Measurements from ENCODE around the gene LRP1.

LRP1 gene

DNA sequence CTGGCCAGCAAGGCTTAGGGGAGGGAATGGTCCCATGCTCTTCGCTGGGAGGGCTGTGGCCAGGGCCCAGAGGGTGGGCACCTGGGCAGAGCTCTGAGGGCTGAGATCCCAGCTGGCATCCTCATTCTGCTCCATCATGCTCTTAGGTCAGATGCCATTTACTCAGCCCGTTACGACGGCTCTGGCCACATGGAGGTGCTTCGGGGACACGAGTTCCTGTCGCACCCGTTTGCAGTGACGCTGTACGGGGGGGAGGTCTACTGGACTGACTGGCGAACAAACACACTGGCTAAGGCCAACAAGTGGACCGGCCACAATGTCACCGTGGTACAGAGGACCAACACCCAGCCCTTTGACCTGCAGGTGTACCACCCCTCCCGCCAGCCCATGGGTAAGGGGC is 49.9 kb downstream of the LRP1 start:
- no peak for DNase-seq

DNA sequence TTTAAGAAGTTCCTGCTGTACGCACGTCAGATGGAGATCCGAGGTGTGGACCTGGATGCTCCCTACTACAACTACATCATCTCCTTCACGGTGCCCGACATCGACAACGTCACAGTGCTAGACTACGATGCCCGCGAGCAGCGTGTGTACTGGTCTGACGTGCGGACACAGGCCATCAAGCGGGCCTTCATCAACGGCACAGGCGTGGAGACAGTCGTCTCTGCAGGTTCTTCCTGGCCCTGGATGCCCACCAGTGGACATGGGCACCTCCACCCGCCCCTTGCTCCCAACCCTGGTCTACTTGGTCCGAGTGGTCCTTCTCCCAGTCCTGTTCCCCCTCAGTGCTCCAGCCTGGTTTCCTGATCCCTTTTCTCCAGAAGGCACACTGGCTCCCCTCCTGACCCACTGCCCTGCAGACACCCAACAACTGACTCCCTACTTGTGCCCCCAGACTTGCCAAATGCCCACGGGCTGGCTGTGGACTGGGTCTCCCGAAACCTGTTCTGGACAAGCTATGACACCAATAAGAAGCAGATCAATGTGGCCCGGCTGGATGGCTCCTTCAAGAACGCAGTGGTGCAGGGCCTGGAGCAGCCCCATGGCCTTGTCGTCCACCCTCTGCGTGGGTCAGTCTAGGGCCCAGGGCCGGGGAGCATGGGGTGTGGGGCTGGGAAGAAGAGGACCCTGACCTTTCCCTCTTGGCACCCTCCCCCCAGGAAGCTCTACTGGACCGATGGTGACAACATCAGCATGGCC is 51.2 kb downstream of the LRP1 start:
- no peak for DNase-seq

DNA sequence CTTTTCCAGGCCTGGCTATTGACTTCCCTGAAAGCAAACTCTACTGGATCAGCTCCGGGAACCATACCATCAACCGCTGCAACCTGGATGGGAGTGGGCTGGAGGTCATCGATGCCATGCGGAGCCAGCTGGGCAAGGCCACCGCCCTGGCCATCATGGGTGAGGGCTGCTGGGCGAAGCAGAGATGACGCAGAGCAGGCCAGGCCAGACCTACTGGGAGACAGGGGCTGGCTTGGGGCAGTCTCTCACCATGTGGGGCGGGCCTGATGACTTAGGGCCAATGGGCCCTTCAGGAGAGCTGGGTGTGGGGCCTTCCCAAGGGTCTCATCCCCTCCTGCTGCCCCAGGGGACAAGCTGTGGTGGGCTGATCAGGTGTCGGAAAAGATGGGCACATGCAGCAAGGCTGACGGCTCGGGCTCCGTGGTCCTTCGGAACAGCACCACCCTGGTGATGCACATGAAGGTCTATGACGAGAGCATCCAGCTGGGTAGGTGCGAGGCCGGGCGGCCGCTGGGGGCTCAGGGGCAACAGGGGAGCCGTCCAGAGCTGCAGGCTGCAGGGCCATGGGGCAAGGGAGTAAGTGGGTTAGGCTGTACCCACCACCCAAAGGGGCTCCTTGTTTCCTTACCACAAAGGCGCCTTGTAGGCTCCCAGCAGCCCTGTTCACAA is 52.2 kb downstream of the LRP1 start:
- DNase-seq = no peak

DNA sequence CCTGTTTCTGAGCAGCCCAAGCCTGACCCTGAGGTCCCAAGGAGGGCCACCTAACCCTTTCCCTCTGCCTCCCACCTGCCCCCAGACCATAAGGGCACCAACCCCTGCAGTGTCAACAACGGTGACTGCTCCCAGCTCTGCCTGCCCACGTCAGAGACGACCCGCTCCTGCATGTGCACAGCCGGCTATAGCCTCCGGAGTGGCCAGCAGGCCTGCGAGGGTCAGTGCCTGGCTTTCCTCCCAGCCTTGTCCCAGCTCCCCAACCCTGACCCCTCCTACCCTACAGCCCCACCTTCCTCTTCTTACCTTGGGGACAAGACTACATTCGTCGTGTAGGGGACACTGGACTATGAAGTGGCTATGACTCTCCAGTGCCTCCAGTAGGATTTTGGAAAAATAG is 52.8 kb downstream of the LRP1 start:
- no peak for DNase-seq

DNA sequence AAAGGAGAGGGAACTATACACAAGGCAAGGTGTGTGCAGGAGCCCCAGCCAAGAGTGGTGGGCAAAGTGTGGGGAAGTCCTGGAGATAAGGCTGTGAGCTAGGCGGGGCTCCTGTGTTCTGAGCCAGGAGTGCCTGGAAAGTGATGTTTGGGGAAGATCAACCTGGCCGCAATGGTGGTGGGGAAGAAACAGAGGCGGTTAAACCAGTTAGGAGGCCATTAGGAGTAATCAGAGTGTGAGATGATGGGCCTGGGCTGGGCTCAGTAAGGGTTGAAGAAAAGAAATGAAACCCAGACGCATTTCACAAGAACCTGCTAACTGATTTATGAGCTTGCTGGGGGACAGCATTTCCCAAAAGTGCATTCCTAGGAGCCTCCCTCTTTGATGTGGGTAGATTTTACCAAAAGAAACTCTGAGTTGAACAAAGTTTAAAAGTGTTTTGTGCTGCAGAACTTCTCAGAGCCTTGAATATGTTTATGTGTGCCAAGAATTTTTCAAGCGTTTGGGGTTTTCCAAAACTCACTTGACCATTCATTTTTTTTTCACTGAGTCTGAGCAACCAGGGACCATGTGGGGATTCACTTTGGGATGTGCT is 53.4 kb downstream of the LRP1 start:
- no peak for DNase-seq

DNA sequence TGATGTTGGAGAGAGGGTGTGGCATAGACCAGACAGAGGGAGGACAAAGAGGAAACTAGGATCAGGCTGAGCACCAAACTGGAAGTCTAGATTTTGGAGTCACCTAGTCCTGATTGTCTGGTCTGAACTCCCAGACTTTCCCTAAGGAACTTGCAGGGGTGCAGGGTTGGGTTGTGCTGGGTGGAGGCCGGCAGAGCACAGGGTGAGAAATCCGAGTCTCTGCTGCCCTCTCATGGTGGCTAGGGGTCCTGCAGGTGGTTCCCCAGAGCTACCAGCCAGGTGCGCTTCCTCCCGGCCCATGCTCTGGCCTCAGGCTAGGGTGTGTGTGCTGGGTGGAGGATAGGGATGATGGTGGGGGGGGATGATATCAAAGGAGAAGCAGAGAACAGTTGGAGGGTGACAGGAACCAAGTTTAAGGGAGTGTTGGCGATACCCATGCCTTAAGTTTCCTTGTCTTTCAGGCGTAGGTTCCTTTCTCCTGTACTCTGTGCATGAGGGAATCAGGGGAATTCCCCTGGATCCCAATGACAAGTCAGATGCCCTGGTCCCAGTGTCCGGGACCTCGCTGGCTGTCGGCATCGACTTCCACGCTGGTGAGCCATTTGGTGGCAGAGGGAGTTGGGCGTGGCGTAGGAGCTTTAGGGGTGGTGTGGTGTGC is 54.8 kb downstream of the LRP1 start:
- peak; percentile 84 for DNase-seq

DNA sequence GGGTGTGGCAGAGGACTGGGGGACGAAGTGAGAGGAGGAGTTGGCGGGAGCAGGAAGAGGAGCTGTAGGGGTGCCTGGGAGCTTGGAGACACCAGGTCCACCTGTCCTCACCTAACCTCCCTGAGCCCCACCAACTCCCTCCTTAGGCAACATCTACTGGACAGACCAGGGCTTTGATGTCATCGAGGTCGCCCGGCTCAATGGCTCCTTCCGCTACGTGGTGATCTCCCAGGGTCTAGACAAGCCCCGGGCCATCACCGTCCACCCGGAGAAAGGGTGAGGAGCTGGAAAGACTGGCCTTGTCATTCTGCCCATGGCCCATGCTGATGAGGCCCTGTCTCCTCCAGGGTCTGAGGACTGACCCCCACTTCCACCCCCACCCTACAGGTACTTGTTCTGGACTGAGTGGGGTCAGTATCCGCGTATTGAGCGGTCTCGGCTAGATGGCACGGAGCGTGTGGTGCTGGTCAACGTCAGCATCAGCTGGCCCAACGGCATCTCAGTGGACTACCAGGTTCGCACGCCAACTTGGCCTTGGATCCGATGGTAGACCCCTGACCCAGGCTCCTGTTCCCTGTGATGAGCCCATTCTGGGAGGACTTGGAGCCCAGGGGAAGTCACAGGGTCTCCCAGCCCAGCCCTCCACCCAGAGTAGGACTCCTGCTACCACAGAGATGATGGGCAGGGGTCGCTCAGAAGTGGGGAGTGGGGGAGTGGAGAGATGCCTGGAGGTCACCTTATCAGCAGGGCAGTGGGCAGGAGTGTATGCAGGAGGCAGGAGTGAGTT is 55.8 kb downstream of the LRP1 start:
- DNase-seq = no peak

DNA sequence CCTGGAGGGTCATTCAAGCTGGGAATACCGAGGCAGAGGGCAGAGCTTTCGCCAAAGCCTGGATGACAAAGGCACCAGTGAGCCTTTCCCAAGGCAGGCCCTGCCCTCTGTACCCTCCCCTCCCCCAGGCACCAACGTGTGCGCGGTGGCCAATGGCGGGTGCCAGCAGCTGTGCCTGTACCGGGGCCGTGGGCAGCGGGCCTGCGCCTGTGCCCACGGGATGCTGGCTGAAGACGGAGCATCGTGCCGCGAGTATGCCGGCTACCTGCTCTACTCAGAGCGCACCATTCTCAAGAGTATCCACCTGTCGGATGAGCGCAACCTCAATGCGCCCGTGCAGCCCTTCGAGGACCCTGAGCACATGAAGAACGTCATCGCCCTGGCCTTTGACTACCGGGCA is 57.1 kb downstream of the LRP1 start:
- no peak for DNase-seq

DNA sequence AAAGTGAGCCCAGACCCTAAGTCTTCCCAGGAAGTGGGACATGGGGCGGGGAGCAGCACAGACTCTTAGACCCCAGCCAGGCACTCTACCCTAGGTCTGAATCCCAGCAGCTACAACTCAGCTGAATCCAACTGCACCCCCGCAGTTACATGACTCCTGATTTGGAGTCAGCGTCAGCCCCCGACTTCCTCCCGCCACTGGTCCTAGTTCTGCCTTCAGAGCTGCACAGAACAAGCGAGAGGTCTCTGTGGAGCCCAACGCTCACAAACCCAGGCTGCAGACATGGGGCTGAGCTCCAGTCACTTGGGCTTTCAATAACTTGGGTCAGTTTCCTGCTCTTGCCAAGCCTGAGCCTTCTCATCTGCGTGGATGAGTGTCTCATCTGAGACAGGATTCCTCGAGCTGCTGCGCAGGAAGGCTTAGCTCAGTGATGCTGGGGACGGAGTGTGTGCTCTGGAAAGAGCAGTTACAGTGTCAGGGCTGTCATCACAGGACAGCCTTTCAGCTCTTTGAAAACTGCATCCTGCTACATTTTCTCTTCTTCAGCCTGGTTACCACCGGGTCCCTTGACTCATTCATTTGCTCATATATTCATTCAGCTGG is 57.7 kb downstream of the LRP1 start:
- DNase-seq = no peak

DNA sequence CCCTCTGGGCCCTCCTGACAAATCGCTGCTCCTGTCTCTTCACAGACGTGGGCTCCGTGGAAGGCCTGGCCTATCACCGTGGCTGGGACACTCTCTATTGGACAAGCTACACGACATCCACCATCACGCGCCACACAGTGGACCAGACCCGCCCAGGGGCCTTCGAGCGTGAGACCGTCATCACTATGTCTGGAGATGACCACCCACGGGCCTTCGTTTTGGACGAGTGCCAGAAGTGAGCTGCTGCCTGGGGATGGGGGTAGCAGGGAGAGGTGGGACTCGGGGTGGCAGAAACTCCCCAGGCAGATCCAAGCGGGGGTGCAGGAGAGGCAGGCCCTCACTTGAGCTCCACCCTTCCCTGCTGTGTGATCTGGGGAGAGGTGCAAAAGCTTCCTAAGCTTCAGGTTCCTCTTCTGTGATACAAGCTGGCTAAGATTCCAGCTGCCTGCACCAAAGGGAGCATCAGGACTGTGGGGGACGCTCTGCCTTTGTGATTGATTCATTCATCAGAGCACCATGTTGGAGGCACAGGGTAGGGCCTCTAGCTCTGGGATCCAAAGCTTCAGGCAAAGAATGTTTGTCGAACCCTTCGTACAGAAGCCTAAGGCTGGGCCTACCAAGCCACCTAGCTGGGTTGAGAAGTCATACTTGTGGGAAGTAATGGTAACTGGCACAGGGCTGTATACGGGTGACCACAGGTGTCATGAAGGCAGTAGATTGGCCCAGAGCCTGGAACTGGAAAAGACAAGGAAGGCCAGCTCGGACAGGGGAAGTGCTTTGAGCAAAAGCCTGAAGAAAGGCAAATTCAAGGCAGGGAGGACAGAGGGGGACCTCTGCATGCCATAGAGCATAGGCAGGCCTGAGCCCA is 59.2 kb downstream of the LRP1 start:
- no peak for DNase-seq

DNA sequence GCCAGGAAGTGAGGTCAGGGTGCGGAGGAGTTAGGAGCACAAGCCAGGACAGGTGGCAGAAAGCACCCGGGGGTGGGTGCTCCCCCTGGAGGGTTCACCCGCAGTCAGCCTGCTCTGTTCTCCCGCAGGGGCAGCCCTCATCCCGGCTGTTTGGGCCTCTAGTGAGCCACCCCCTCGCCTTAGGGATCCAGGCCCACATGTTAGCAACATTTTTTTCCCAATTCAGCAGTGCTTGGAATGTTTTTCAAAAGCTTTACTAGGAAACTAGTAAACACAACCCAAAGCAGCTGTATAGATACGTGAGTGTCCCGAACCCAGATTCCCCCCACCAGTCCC is 59.8 kb downstream of the LRP1 start:
- DNase-seq = no peak

DNA sequence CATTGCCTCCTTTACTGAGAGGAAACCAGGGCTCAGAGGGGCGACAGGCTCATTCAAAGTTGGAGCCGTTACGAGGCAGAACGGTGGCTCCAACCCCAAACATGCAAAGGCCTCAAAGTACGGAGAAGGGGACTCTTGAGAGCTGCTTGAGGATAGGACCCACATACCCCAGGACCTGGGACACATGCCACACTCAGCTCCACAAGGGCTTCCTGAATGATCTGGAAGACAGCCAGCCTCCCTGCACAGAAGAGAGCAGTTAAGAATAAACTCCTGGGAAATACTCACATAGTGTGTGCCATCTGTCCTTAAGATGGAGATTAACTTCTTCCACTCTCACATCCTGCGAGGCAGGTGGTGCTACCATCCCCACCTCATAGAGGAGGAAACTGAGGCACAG is 61.8 kb downstream of the LRP1 start:
- DNase-seq = no peak

DNA sequence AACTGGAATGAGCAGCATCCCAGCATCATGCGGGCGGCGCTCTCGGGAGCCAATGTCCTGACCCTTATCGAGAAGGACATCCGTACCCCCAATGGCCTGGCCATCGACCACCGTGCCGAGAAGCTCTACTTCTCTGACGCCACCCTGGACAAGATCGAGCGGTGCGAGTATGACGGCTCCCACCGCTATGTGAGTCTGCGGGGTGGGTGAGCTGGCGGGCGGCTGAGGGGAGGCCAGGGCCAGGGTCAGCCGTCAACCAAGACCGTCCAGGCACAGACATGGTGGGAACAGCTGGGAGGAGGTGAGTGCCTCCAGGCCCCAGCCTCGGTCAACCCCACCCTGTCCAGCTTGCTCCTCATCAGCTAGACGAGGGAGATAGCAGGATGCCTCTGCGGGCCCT is 62.5 kb downstream of the LRP1 start:
- no peak for DNase-seq

DNA sequence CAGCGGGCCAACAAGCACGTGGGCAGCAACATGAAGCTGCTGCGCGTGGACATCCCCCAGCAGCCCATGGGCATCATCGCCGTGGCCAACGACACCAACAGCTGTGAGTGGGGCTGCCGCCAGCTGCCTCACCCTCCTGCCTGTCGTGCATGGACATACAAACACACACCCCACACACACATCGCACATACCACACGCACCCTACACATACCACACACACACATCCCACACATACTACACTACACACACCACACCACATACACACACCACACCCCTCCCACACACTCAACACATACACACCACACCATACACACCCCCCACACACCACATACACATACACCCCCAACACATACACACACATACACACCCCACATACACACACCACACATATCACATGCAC is 63.1 kb downstream of the LRP1 start:
- DNase-seq = no peak

DNA sequence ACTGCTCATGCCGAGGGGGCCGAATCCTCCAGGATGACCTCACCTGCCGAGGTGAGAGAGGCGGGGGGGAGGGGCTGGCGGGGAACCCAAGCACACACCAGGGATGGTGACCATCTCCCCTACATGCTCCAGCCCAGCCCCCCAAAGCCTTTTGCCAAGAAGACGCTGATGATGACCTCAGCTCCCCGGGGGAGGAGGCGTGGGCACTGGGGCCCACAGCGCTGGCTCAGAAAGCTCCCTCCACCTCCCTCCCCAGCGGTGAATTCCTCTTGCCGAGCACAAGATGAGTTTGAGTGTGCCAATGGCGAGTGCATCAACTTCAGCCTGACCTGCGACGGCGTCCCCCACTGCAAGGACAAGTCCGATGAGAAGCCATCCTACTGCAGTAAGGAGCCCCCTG is 64.6 kb downstream of the LRP1 start:
- no peak for DNase-seq

DNA sequence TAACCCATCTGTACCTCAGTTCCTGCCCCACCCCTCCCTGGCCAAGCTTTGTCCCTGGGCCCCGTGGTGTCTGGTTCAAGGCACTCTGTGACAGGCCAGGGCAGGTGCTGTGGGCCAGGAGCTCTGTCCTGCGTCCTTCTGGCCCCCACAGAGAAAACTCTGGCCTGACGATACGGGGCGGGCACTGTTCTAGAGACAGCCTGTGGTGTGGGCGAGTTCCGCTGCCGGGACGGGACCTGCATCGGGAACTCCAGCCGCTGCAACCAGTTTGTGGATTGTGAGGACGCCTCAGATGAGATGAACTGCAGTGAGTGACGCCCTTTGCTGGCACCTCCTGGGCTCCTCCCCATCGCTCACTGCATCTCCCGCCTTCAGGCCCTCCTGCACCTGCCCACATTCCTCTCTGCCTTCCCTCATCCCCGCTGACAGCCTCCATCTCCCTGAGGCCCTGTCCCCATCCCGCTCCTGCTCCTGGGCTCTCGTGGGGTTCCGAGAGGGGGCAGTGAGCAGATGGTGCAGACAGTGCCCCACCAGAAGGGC is 65.5 kb downstream of the LRP1 start:
- no peak for DNase-seq

DNA sequence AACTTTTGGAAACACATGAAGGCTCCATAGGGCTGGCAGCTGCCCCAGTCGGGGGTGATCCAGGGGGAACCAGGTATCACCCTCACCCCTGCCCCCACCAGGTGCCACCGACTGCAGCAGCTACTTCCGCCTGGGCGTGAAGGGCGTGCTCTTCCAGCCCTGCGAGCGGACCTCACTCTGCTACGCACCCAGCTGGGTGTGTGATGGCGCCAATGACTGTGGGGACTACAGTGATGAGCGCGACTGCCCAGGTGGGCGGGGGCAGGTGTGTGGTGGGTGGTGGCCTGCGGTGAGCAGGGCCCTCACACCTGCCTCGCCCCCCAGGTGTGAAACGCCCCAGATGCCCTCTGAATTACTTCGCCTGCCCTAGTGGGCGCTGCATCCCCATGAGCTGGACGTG is 66.0 kb downstream of the LRP1 start:
- no peak for DNase-seq

DNA sequence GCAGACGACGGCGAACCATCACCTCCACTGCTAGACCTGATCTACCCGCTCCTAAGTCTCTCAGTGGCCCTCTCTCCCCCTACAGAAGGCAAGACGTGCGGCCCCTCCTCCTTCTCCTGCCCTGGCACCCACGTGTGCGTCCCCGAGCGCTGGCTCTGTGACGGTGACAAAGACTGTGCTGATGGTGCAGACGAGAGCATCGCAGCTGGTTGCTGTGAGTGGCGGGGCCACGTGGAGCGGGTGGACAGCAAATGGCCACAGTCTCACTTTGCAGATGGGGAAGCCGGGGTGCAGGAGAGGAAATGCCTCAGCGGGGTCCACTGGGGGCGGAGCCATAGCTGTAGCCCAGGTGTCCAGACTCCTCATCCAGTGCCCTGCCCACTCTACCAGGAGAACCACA is 66.9 kb downstream of the LRP1 start:
- DNase-seq = no peak

DNA sequence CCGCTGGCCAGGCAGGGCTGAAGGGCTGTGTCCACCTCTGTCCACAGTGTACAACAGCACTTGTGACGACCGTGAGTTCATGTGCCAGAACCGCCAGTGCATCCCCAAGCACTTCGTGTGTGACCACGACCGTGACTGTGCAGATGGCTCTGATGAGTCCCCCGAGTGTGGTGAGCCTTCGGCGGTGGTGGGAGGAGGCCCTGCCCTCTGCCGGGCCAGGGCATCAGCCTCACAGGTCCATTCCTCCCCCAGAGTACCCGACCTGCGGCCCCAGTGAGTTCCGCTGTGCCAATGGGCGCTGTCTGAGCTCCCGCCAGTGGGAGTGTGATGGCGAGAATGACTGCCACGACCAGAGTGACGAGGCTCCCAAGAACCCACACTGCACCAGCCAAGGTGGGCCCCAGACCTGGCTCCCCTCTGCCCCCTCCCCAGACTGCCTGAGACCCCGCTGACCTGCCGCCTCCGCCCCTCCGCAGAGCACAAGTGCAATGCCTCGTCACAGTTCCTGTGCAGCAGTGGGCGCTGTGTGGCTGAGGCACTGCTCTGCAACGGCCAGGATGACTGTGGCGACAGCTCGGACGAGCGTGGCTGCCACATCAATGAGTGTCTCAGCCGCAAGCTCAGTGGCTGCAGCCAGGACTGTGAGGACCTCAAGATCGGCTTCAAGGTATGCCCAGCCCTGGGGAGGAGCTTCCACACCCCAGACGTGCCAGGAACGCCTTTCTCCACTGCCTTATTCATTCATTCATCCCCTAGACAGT is 67.5 kb downstream of the LRP1 start:
- DNase-seq = no peak

DNA sequence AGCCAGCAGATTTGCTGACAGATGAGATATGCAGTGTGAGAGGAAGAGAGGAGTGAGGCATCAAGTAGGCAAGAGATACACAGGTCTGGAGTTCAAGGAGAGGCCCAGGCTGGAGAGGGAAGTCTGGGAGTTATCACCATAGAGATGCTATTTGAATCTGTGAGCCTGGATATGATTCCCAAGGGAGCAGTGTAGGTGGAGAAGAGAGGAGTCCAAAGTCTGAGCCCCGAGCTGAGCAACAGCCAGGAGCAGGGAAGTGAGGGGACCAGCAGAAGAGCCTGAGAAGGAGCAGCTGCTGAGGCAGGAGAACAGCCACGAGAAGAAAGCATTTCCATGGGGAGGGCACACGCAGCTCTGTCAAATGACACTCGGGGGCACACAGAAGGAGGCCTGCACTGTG is 68.2 kb downstream of the LRP1 start:
- DNase-seq = no peak

DNA sequence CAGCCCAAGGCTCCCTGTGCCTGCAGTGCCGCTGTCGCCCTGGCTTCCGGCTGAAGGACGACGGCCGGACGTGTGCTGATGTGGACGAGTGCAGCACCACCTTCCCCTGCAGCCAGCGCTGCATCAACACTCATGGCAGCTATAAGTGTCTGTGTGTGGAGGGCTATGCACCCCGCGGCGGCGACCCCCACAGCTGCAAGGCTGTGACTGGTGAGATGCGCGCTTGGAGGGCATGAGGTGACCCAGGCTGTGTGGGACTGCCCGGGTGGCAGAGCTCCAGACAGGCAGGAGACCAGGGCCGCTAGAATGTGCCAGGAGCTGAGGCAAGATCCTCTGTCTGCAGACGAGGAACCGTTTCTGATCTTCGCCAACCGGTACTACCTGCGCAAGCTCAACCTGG is 68.7 kb downstream of the LRP1 start:
- no peak for DNase-seq
